Coronary artery (tissue), 2 donors: Measurements from ENCODE around the gene GFI1.
"Not testable (repeated sequence)": the region's sequence is repeated elsewhere in the genome, so short reads cannot be mapped to it uniquely, and the experiment has no call there.

Experiments
- DNase-seq: peaks from one replicate; pipeline ENCODE4 v3.0.0-alpha.2; 2017; ENCODE audit warnings: low spot score
- H3K27ac ChIP-seq, 2 donors: fragments of 200-600 bp; sonication (generic); one replicate each; pipeline ENCODE4 v1.5.1; 2016 to 2019
- H3K4me3 ChIP-seq: fragments of 200-600 bp; sonication (generic); 2 replicates; pipeline ENCODE4 v1.5.1; 2016; ENCODE audit warnings: mild to moderate bottlenecking, moderate library complexity
- CTCF ChIP-seq: fragments of 200-600 bp; sonication (generic); IDR thresholded peaks from one replicate; pipeline ENCODE4 v1.5.1; 2019; ENCODE audit warnings: antibody characterized with exemption

GFI1 gene

GRCh38 chr1:92439291-92439690 is 47.4 kb downstream of the GFI1 start:
- no peak for TF ChIP-seq CTCF
- Histone ChIP-seq H3K4me3 (no peak overlapping the region), H3K27ac (no peak overlapping the region)
- DNase-seq: no peak

- not testable (repeated sequence) for H3K4me3 ChIP-seq, H3K27ac ChIP-seq, DNase-seq
Measured at GRCh38 chr1:92434572-92434971, 52.2 kb downstream of the GFI1 start.

- no peak for DNase-seq
- no peak overlapping the region for H3K27ac ChIP-seq
- H3K4me3 ChIP-seq: no peak overlapping the region
- no peak for TF ChIP-seq CTCF
Measured at GRCh38 chr1:92430030-92430429, 56.7 kb downstream of the GFI1 start.

- H3K27ac ChIP-seq: no peak overlapping the region
- TF ChIP-seq CTCF: no peak
- DNase-seq: no peak
- no peak overlapping the region for H3K4me3 ChIP-seq
Measured at GRCh38 chr1:92425617-92426016, 61.1 kb downstream of the GFI1 start.
